Ishikawa (cell line): ENCODE measurements around the gene LSAMP.

ENCODE experiments used
- CEBPB ChIP-seq: IDR thresholded peaks from 2 replicates; pipeline ENCODE4 v1.6.1; 2012
- CREB1 ChIP-seq: IDR thresholded peaks from 2 replicates; pipeline ENCODE4 v1.6.1; 2012; ENCODE audit warnings: low read depth
- EGR1 ChIP-seq: IDR thresholded peaks from 2 replicates; pipeline ENCODE4 v1.6.1; 2012
- EP300 ChIP-seq: IDR thresholded peaks from 2 replicates; pipeline ENCODE4 v1.6.1; 2012; ENCODE audit warnings: borderline replicate concordance
- FOXM1 ChIP-seq: IDR thresholded peaks from 2 replicates; pipeline ENCODE4 v1.6.1; 2012; ENCODE audit warnings: low read depth, borderline replicate concordance
- NFIC ChIP-seq: IDR thresholded peaks from 2 replicates; pipeline ENCODE4 v1.6.1; 2012
- RAD21 ChIP-seq: IDR thresholded peaks from 2 replicates; pipeline ENCODE4 v1.6.1; 2012; ENCODE audit warnings: low read depth
- TAF1 ChIP-seq: IDR thresholded peaks from 2 replicates; pipeline ENCODE4 v1.6.1; 2012; ENCODE audit warnings: low read depth, mild to moderate bottlenecking
- TCF12 ChIP-seq: IDR thresholded peaks from 2 replicates; pipeline ENCODE4 v1.6.1; 2012; ENCODE audit warnings: low read depth
- TEAD4 ChIP-seq: IDR thresholded peaks from 2 replicates; pipeline ENCODE4 v1.6.1; 2012
- USF1 ChIP-seq: IDR thresholded peaks from 2 replicates; pipeline ENCODE4 v1.6.1; 2012
- YY1 ChIP-seq: IDR thresholded peaks from 2 replicates; pipeline ENCODE4 v1.6.1; 2012; ENCODE audit warnings: low read depth
- ZBTB7A ChIP-seq: IDR thresholded peaks from 2 replicates; pipeline ENCODE4 v1.6.1; 2012; ENCODE audit warnings: low read depth
- TF ChIP-seq, protein P1 (sequence below): IDR thresholded peaks from 2 replicates; pipeline ENCODE4 v1.6.1; 2012; ENCODE audit warnings: low read depth, mild to moderate bottlenecking
- TF ChIP-seq, protein P2 (sequence below): IDR thresholded peaks from 2 replicates; pipeline ENCODE4 v1.6.1; 2012

LSAMP gene

DNA sequence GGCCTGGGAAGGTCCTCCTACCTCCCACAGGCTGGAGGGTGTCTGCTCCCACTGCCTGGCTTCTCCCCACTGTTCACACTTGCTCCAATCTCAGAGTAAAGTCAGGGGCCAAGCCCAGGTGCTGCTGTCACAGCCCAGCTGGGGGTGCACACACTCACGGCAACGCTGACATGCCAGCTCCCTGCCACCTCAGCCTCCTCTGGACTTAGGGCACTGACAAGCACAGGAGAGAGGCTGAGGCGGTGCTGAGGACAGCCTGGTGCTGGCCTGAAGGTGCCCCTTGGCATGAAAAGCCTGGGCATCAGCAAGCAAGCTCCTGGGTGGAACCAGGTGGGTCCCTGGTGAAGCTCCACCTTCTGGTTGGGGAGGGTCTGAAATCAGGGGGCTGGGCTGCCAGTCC lies 53.0 kb downstream of the LSAMP start:
- TF ChIP-seq YY1 (no peak), FOXM1 (no peak), EGR1 (no peak), TEAD4 (no peak), RAD21 (no peak)
- TF ChIP-seq, protein P1, sequence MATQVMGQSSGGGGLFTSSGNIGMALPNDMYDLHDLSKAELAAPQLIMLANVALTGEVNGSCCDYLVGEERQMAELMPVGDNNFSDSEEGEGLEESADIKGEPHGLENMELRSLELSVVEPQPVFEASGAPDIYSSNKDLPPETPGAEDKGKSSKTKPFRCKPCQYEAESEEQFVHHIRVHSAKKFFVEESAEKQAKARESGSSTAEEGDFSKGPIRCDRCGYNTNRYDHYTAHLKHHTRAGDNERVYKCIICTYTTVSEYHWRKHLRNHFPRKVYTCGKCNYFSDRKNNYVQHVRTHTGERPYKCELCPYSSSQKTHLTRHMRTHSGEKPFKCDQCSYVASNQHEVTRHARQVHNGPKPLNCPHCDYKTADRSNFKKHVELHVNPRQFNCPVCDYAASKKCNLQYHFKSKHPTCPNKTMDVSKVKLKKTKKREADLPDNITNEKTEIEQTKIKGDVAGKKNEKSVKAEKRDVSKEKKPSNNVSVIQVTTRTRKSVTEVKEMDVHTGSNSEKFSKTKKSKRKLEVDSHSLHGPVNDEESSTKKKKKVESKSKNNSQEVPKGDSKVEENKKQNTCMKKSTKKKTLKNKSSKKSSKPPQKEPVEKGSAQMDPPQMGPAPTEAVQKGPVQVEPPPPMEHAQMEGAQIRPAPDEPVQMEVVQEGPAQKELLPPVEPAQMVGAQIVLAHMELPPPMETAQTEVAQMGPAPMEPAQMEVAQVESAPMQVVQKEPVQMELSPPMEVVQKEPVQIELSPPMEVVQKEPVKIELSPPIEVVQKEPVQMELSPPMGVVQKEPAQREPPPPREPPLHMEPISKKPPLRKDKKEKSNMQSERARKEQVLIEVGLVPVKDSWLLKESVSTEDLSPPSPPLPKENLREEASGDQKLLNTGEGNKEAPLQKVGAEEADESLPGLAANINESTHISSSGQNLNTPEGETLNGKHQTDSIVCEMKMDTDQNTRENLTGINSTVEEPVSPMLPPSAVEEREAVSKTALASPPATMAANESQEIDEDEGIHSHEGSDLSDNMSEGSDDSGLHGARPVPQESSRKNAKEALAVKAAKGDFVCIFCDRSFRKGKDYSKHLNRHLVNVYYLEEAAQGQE = no peak

DNA sequence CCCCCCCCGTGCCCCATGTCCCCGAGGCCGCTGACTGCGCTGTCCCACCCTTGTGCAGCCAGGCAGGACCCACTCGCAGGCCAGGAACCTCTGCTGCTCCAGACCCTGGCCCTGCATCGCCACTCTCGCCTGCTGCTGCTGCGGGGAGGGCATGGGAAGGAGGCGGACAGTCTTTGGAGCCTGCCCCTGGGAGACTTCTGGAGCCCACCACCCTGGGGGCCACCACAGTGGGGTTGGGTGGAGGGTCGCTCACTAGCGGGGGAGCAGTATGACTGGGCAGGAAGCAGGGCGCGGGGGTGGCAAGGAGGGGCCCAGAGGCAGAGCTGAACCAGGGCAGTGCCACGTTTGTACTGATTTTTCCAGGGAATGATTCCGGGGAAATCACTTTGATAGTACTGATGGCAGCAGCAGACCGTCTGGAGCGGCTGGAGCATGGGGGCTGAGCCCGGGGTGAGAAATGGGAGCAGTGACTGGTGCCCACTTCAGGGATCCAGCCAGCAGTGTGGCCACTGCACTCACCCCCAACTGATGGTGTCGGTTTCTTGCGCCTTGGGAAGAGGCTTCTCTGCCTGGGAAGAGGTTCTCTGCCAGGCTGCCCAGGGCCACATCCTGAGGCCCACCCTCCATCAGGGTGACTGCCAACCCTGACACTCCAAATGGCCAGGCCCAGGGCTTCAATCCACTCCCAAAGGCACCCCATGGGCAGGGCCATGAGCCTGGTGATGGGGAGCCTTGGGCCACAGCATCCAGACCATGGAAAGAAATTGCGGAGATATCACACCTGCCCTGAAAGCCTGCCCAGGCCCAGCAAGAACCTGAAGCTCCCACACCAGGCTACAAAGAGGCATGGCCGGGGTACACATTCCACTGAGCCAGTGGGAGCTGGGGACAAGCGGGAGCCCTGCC lies 53.7 kb downstream of the LSAMP start:
- TF ChIP-seq EP300 (no peak), TAF1 (no peak), USF1 (no peak), ZBTB7A (no peak), EGR1 (no peak), CREB1 (no peak), YY1 (no peak), TEAD4 (no peak)
- TF ChIP-seq, protein P1 = no peak

- TF ChIP-seq TAF1 (no peak), FOXM1 (no peak), ZBTB7A (no peak), USF1 (no peak), EGR1 (no peak), RAD21 (no peak), NFIC (no peak), CREB1 (no peak), CEBPB (no peak), TCF12 (no peak)
- TF ChIP-seq, protein P2, sequence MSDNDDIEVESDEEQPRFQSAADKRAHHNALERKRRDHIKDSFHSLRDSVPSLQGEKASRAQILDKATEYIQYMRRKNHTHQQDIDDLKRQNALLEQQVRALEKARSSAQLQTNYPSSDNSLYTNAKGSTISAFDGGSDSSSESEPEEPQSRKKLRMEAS = no peak
- TF ChIP-seq, protein P1 = no peak
Measured at GRCh38 chr3:116390318-116390717, 55.0 kb downstream of the LSAMP start.

DNA sequence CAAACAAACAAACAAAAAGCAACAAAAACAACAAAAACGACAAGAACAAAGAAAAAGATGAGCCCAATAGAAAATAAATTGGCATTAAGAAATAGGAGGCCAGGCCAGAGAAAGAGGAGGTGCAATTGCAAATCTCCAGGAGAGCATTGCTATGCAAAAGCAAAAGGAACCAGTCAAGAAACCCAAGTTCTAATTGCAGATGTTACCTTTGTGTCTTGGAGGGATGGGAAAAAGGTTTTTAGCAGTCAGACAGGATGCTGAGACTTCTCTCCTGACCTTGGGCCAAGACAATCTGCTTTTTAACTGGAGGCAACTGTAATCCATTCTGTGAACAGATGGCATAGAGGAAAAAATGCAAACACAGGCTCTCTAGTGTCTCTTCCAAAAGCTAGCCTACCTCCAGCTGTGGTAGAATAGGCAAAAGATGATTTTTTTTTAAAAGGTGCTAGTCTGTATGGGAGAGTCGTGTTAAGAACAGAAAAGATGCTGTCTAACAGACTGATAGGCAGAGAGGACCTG lies 56.4 kb downstream of the LSAMP start:
- no peak for TF ChIP-seq TAF1
- no peak for TF ChIP-seq TEAD4
- TF ChIP-seq EP300 = no peak
- no peak for TF ChIP-seq NFIC
- TF ChIP-seq CEBPB = no peak
- TF ChIP-seq, protein P2 = no peak
- no peak for TF ChIP-seq RAD21
- no peak for TF ChIP-seq FOXM1
- no peak for TF ChIP-seq CREB1
- no peak for TF ChIP-seq TCF12
- TF ChIP-seq USF1 = no peak
- TF ChIP-seq, protein P1 = no peak
- no peak for TF ChIP-seq EGR1
- no peak for TF ChIP-seq YY1
- TF ChIP-seq ZBTB7A = no peak
